Measurements from ENCODE around the gene SLC25A47. TPM values are rescaled to one million over a fixed set of nuclear protein-coding genes. Genes with fewer than 3 reads are reported as not detected.
A peak's percentile ranks its signal among the peaks of the same experiment; 100 is the strongest.

SLC25A47 gene
- total and polyA plus RNA-seq, 2 donors (not counting 1 experiment from before 2014, with no cell fraction given): not detected

- H3K27me3 Mint-ChIP-seq: no peaks in the 10 kb centered on the region
- ChIA-PET POLR2A (interaction anchor here (1.0 to 1.3 kb wide), 7 partner anchors 8 to 80 kb away, joined by 3 to 5 read pairs (median 3); partner anchors contain the start of gene SLC25A29), CTCF (interaction anchor here (1.0 to 5.5 kb wide), 9 partner anchors 10 to 142 kb away, joined by 3 to 51 read pairs (median 5); no protein-coding TSS in a partner anchor)
- H3K9me3 Mint-ChIP-seq (ENCODE audit: insufficient read depth): no peaks in the 10 kb centered on the region
- no peaks in the 10 kb centered on the region for H3K27me3 ChIP-seq (replicated peaks in 1 of 4; ENCODE audit: control extremely low read depth in 1 of 4, control insufficient read depth in 3 of 4, insufficient read depth in 4 of 4, low read length in 3 of 4)
- peak overlapping the region in 3 of 5 experiments; percentile 16 to 32 (median 28) for H3K4me3 ChIP-seq (ENCODE audit: control extremely low read depth in 1 of 5, extremely low read depth in 1 of 5, insufficient read depth in 1 of 5, low read depth in 2 of 5, low read length in 4 of 5)
- peaks cover 35 to 57% of the 10 kb centered on the region in 2 donors for H3K4me1 ChIP-seq (ENCODE audit: control insufficient read depth in 2 of 2, insufficient read depth in 2 of 2, low read length in 2 of 2)
- H3K4me3 Mint-ChIP-seq: peak overlapping the region; percentile 82
- DNase-seq: peak; percentile 79
- H3K9me3 ChIP-seq (ENCODE audit: control extremely low read depth in 1 of 3, control insufficient read depth in 2 of 3, insufficient read depth in 1 of 3, low read length in 2 of 3): no peaks in the 10 kb centered on the region
- intact Hi-C loops (cut with micrococcal nuclease): loop anchor here (1.0 kb wide), 2 partner anchors 8 to 12 kb away; no protein-coding TSS in a partner anchor
- H4K20me1 ChIP-seq (ENCODE audit: control insufficient read depth, insufficient read depth, low read length, poor library complexity, severe bottlenecking): no peaks in the 10 kb centered on the region
- H3K27ac ChIP-seq (ENCODE audit: low read length in 2 of 2): peak overlapping the region; percentile 21 to 48
- ATAC-seq (ENCODE audit: low read depth): peak; percentile 86
- peak overlapping the region; percentile 42 for H3K9ac ChIP-seq (ENCODE audit: low read length)
- no peaks in the 10 kb centered on the region for H3K36me3 ChIP-seq (replicated peaks in 1 of 2; ENCODE audit: control extremely low read depth in 1 of 2, control insufficient read depth in 1 of 2, extremely low read depth in 1 of 2, insufficient read depth in 2 of 2, low read length in 1 of 2)
- H2AFZ ChIP-seq (ENCODE audit: insufficient read depth, low read depth, low read length, poor library complexity, severe bottlenecking): peak overlapping the region; percentile 71
- peak overlapping the region; percentile 97 for H3K27ac Mint-ChIP-seq
- TF ChIP-seq CTCF (IDR thresholded peaks at IDR 0.05) (no peak), EZH2 (IDR thresholded peaks at IDR 0.05; ENCODE audit: borderline replicate concordance, insufficient read depth, low read depth, low read length, poor library complexity, severe bottlenecking) (no peak)
- peaks cover 5% of the 10 kb centered on the region for H3K79me2 ChIP-seq (ENCODE audit: control insufficient read depth, insufficient read depth, low read length)
- WGBS (ENCODE audit: insufficient coverage): 36% methylated on average over 23 of the region's 30 CpGs
- H3K4me2 ChIP-seq (replicated peaks; ENCODE audit: low read depth, low read length, poor library complexity, severe bottlenecking): peak overlapping the region; percentile 71
- H3K4me1 Mint-ChIP-seq: peaks cover 60% of the 10 kb centered on the region
Measured at GRCh38 chr14:100297320-100298300, 25.5 kb upstream of the SLC25A47 start.

Measured in B cell (primary cell).